NAMALWA (cell line): ENCODE results near the gene GADL1.

Experiments used
- DNase-seq: peaks from one replicate; pipeline ENCODE4 v3.0.0-alpha.2; 2015; ENCODE audit warnings: low spot score

Gene GADL1

GRCh38 chr3:30720586-30721313, 173.7 kb downstream of the GADL1 start:
- no peak for DNase-seq

GRCh38 chr3:30719536-30719935, 174.9 kb downstream of the GADL1 start:
- DNase-seq, result no peak

- no peak for DNase-seq
These were observed 180.5 kb downstream of the GADL1 start for GRCh38 chr3:30713885-30714503.

GRCh38 chr3:30712991-30713390, 181.5 kb downstream of the GADL1 start:
- DNase-seq, result no peak

GRCh38 chr3:30711867-30712266, 182.6 kb downstream of the GADL1 start:
- no peak for DNase-seq

- DNase-seq, result no peak
These were observed 183.3 kb downstream of the GADL1 start for GRCh38 chr3:30711151-30711550.

GRCh38 chr3:30710017-30710416, 184.4 kb downstream of the GADL1 start:
- DNase-seq, result no peak

- no peak for DNase-seq
These were observed 186.0 kb downstream of the GADL1 start for GRCh38 chr3:30708472-30708871.

- DNase-seq, result no peak
These were observed 186.6 kb downstream of the GADL1 start for GRCh38 chr3:30707825-30708224.

GRCh38 chr3:30704931-30705890, 189.2 kb downstream of the GADL1 start:
- DNase-seq, result no peak

- DNase-seq, result no peak
These were observed 191.5 kb downstream of the GADL1 start for GRCh38 chr3:30702828-30703397.

- DNase-seq, result no peak
These were observed 192.2 kb downstream of the GADL1 start for GRCh38 chr3:30702038-30702827.

GRCh38 chr3:30700702-30701321, 193.6 kb downstream of the GADL1 start:
- no peak for DNase-seq

GRCh38 chr3:30699927-30700326, 194.5 kb downstream of the GADL1 start:
- no peak for DNase-seq

- no peak for DNase-seq
These were observed 195.9 kb downstream of the GADL1 start for GRCh38 chr3:30698549-30698948.

GRCh38 chr3:30696896-30697295, 197.6 kb downstream of the GADL1 start:
- DNase-seq, result no peak

- no peak for DNase-seq
These were observed 198.1 kb downstream of the GADL1 start for GRCh38 chr3:30696403-30696819.

GRCh38 chr3:30695302-30696061, 199.0 kb downstream of the GADL1 start:
- DNase-seq, result no peak

GRCh38 chr3:30694668-30695067, 199.8 kb downstream of the GADL1 start:
- DNase-seq, result no peak

GRCh38 chr3:30694148-30694547, 200.3 kb downstream of the GADL1 start:
- no peak for DNase-seq
